AML-193 (cell line): ENCODE results near the gene CD84.
"Not testable (repeated sequence)": the region's sequence is repeated elsewhere in the genome, so short reads cannot be mapped to it uniquely, and the experiment has no call there.

Experiments
- DNase-seq, 2 experiments: peaks; one replicate each; lab custom pipeline; 2025; lab: John Stamatoyannopoulos, UW

CD84 gene

GRCh38 chr1:160542303-160542945, 36.9 kb downstream of the CD84 start:
- DNase-seq, result no peak

- DNase-seq, result no peak
These were observed 37.5 kb downstream of the CD84 start for GRCh38 chr1:160541622-160542302.

DNA sequence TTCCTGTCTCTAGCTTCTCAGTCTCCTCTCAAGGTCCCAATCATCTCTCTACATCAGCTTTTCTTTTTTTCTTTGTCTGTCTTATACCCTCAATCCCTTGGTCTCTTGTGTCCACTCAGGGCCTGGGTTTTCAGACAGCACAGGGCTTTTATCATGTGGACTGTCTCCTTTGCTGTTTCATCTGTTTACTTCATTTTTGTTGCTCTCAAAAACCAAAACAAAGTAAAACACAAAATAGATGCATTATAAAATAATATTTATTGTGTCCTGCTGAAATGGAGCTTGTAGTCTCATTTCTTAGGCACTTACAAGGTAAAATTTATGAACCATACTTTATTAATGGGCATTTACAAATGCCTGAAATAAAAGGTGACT, 38.5 kb downstream of the CD84 start:
- DNase-seq, result no peak

DNA sequence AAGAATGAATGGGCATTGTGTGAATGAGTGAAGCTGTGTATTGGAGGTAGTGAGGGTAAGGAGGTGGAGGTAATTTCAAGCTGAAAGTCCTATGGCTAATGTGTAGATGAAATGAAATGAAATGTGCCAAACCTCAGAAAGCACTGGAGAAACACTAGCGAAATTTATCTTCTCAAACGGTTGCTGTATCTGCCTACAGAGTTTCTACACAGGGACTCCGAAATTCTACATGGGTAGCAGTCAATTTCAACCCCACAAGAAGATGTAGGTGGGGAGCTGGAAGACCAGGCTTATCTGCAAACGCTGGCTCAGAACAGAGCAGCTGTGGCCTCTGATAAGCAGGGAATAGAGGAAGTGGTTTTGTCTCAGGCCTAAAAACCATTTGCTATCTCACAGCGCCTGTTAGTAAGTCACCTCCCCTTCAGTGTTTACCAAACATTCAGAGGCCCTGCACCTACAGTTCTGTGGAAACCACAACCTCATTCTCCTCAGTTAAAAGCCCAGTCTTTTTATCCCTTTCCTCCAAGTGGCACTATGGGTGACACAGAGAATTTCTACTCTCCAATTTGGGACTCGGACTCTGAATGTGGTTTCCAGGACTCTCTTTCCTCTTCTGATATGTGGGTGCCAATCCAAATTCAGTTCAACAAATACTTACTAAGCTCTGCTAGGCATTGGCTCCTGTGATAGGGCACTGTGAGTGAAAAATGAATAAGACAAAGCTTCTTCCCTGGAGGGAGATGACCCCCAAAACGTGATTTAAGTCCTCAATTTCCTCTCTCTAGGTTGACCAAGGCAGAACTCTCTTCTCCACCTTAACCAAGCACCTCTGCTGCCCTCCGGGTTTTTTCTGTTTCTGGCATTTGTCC, 39.1 kb downstream of the CD84 start:
- peak; percentile 67 to 68 for DNase-seq

GRCh38 chr1:160539684-160539989, 39.7 kb downstream of the CD84 start:
- DNase-seq, result no peak

DNA sequence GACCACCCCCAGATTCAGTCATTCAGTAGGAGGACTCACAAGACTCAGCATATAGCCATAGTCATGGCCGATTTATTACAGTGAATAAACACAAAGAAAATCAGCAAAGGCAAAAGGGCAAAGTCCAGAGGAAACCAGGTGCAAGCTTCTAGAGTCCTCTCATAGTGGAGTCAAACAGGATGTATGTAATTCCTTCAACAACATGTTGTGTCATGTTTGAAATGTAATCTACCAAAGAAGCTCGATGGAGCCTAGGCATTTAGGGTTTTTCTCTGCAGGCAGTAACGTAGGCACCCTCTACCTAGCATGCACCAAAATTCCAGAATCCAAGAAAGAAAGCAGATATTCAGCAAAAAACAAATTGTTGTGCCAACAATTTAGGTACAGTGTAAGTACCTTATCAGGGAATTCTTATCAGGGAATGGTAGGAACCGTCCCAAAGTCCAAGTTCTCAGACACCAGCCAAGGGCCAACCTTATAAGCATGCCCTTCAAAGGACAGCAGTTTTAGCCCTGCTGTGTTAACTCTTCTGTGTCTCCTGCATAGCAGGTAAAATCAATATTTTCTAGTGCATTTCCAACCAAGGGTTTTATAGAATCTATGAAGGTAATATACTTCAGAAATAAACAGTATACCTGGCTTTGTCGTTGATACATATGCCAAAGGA, 40.2 kb downstream of the CD84 start:
- DNase-seq, result no peak

DNA sequence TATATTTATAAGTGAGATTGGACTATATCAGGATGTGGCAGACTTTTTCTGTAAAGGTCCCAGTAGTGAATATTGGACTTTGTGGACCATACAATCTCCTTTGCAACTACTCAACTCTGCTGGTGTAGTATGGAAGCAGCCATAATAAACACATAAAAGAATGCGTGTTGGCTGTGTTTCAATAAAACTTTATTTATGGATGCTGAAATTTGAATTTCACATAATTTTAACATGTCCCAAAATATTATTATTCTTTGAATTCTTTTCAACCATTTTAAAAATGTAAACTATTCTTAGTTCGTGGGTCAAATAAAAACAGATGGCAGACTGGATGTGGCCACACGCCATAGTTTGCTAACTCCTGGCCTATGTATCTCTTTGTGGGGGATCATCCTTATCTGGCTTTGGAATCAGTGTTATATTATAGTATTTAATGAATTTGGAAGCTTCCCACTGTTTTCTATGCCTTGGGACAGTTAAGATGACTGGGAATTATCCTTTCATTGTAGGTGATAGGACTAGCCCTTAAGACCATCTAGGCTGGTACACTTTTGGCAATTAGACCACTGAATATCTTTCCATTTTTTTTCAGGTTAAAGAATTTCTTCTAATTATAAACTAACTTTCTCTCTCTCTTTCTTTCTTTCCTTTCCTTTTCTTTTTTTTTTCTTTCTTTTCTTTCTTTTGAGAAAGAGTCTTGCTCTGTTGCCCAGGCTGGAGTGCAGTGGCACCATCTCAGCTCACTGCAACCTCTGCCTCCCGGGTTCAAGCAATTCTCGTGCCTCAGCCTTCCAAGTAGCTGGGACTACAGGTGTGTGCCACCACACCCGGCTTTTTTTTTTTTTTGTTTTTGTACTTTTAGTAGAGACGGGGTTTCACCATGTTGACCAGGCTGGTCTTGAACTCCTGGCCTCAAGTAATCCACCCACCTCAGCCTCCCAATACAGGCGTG, 41.3 kb downstream of the CD84 start:
- no peak for DNase-seq

DNA sequence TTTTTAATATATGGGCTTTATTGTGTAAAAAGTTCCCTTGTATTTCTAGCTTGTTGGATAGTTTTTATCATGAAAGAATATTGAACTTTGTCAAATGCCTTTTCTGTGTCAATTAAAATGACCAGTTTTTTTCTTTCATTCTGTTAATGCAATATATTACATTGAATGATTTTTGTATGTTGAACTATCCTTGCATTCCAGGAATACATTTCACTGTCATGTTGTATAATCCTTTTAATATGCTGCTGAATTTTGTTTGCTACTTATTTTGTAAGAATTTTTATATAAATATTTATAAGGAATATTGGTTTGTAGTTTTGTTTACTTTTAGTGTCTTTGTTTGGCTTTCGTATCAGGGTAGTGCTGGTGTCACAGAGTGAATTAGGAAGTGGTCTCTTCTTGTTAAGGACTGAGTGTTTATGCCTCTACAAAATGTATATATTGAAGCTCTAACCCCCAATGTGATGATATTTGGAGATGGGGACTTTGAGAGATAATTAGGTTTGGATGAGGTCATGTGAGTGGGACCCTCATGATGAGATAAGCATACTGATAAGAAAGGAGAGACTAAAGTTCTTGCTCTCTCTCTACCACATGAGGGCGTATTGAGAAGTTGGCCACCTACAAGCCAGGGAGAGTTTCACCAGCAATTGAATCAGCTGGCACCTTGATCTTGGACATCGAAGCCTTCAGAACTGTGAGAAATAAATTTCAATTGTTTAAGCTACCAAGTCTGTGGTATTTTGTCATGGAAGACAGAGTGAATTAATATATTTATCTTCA, 44.3 kb downstream of the CD84 start:
- DNase-seq, result no peak

GRCh38 chr1:160532557-160532813, 46.8 kb downstream of the CD84 start:
- DNase-seq, result not testable (repeated sequence)

- DNase-seq, result not testable (repeated sequence)
These were observed 47.3 kb downstream of the CD84 start for GRCh38 chr1:160531809-160532556.

DNA sequence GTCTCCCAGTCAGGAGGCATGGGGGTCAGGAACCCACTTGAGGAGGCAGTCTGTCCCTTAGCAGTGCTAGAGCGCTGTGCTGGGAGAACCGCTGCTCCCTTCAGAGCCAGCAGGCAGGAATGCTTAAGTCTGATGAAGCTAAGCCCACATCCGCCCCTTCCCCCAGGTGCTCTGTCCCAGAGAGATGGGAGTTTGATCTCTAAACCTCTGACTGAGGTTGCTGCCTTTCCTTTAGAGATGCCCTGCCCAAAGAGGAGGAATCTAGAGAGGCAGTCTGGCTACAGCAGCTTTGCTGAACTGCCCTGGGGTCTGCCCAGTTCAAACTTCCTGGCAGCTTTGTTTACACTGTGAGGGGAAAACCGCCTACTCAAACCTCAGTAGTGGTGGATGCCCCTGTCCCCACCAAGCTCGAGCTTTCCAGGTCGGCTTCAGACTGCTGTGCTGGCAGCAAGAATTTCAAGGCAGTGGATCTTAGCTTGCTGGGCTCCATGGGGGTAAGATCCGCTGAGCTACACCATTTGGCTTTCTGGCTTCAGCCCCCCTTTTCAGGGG, 49.8 kb downstream of the CD84 start:
- DNase-seq, result not testable (repeated sequence)

- not testable (repeated sequence) for DNase-seq
These were observed 55.5 kb downstream of the CD84 start for GRCh38 chr1:160523789-160524188.

- peak; percentile 48 to 51 for DNase-seq
These were observed 56.5 kb downstream of the CD84 start, which contains the start of gene SLAMF6 for GRCh38 chr1:160522622-160523345. TSS of gene SLAMF6 (minus strand) at chr1:160523255. CDS start at chr1:160523192, 63 bp downstream.

GRCh38 chr1:160522136-160522535, 57.2 kb downstream of the CD84 start:
- DNase-seq, result no peak

- no peak for DNase-seq
These were observed 57.7 kb downstream of the CD84 start for GRCh38 chr1:160521554-160521953.

GRCh38 chr1:160520999-160521398, 58.3 kb downstream of the CD84 start:
- DNase-seq, result no peak

GRCh38 chr1:160520582-160520981, 58.7 kb downstream of the CD84 start:
- no peak for DNase-seq

GRCh38 chr1:160519642-160520435, 59.5 kb downstream of the CD84 start:
- no peak for DNase-seq
